Hematopoietic multipotent progenitor cell treated with erythropoietin and hydrocortisone succinate and interleukin-3 and kit ligand, for 4 days (in vitro differentiated cells): ENCODE data around the gene PKD1.

Experiments used
- DNase-seq: peaks from one replicate; pipeline ENCODE4 v3.0.0-alpha.2; 2015

The PKD1 gene

GRCh38 chr16:2070576-2071453 lies 64.9 kb downstream of the PKD1 start:
- DNase-seq: no peak

GRCh38 chr16:2066139-2066538 lies 69.6 kb downstream of the PKD1 start:
- DNase-seq: no peak

DNA sequence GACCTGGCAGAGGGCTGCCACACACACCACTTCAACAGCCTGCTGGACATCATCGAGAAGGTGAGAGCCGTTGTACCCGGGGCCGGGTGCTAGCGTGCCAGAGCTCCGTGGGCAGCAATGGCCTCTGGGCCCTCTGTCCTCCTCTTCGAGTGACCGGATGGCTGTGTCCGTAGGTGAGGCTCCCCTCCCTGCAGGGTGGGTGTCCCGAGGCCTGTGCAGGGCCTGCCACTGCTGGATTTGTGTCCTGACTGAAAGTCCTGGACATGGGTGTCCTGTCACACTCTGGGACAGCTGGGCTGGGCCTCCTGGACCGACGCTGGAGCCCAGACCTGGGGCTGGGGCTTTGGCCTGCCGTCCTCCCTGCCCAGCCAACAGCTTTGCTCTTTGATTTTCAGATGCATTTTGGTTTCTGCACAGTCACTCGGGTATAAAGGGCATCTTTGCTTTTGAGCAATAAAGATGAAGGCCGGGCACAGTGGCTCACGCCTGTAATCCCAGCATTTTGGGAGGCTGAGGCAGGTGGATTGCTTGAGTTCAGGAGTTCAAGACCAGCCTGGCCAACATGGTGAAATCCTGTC lies 71.2 kb downstream of the PKD1 start:
- DNase-seq: no peak

DNA sequence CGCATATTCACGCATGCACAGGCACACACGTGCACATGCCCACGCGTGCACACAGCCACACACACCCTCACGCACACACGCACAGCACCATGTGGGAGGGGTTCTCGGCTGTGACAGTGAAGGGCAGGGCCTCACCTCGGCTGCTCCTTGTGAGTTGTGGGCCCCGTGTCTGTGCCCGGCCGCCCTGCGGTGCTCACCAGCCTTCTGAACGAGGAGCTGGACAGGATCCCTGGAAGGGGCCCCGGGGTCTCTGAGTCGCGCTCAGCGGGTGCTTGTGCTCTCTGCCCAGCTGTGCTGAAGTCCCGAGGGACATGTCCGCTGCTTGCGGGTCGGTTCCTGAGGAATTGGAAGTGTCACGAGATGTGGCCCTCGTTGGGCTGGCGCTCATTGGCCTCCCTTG lies 71.8 kb downstream of the PKD1 start:
- DNase-seq: no peak

DNA sequence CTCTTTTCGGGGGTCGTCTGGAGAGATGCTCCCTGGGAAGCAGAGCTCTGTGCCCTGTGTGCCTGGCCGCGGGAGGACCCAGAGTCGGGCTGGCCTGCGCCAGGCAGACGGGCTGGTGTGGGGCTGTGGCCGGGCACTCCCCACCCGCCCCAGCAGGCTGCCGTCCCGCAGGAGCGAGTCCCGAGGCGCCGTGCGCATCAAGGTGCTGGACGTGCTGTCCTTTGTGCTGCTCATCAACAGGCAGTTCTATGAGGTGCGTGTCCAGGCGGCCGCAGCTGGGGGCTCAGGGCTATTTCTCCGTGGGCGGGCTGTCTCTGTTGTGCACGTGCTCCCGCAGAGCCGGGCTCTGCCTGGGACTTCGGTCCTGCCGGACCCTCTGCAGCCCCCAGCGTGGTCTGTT lies 72.9 kb downstream of the PKD1 start:
- no peak for DNase-seq

DNA sequence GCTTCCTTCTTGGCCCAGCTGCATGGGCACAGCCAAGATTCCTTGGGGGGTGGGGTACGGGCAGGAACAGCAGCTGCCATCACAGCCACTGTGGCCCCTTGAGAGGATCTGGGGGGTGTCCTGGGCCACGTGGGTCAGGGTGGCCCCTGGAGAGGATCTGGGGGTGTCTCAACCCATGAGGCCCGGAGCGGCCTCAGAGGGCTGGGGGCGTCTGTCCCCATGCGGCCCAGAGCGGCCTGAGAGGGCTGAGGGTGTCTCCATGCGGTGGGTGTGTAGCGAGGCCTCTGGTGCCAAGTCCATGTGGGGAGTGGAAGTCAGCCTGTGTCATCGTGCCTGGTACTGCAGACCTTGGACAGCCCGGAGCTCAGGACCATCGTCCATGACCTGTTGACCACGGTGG lies 74.2 kb downstream of the PKD1 start:
- no peak for DNase-seq

DNA sequence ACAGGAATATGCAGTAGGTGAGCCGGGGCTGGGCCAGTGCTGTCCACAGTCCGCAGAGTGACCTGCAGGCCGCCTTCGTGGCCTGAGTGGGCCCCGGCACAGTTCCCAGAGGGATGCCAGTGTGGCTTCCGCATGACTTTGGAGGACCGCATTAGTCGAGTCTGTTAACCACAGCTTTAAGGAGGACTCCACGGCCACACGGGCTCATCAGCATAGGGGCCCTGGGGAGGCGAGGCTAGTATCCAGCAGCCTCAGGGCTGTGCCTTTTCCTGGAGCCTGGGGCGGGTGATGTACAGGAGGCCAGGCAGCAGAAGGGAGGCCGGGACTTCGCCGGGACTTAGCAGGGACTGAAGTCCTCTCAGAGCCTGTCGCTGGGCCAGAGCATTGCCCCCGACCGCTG lies 74.7 kb downstream of the PKD1 start:
- DNase-seq: no peak

DNA sequence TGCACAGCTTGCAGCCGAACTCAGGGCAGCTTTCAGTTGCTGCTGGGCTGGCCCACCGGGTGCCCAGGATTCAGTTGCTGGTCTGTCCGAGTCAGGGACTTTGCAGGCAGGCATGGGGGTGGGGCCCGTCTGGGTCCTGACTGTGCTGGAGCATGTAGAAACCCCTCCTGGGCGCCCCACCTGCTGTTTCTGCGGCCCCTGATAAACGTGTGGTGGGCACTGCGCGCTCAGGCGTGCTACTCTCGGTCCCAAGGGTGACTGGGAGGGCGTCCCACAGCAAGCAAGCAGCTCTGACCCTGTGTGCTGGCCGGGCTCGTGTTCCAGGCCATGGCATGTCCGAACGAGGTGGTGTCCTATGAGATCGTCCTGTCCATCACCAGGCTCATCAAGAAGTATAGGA lies 75.4 kb downstream of the PKD1 start:
- no peak for DNase-seq

GRCh38 chr16:2058872-2059271 lies 76.8 kb downstream of the PKD1 start:
- DNase-seq: no peak

- no peak for DNase-seq
Observed at GRCh38 chr16:2058420-2058819, 77.3 kb downstream of the PKD1 start.

GRCh38 chr16:2057438-2057837 lies 78.3 kb downstream of the PKD1 start:
- DNase-seq: no peak

- peak; percentile 47 for DNase-seq
Observed at GRCh38 chr16:2056681-2057407, 78.9 kb downstream of the PKD1 start.

- DNase-seq: peak; percentile 25
Observed at GRCh38 chr16:2056077-2056476, 79.6 kb downstream of the PKD1 start.

DNA sequence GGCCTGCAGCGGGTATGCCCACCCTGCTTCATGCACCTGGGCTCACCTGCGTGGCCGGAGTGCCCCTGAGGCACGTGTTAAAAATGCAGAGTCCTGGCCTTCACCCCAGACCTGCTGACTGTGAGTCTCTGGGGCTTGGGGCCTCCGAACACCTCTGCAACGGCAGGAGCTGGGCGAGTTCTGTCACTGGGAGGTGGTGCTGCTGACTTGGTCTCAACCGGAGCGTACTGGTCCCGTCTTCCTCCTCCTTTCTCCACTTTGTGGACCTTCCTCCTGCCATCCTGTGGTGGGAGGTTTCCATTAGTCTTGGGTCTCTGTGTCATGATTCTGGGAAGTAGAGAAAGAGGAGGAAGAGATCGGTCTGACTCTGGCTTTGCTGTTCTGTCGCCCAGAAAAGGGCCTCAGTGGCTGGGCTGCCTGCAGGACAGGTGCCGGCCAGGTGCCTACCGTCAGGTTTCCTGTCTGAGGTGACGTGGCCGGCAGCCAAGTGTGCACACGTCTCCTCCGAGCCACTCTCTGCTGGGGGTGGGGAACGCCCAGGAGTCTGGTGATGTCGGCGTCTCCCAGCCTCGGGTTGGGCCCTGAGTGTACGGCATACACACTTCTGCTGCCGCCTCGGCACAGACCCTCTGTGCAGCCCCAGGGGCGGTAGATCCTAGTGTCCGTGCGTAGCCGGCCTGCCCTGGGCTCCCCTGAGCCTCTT lies 81.0 kb downstream of the PKD1 start:
- no peak for DNase-seq

DNA sequence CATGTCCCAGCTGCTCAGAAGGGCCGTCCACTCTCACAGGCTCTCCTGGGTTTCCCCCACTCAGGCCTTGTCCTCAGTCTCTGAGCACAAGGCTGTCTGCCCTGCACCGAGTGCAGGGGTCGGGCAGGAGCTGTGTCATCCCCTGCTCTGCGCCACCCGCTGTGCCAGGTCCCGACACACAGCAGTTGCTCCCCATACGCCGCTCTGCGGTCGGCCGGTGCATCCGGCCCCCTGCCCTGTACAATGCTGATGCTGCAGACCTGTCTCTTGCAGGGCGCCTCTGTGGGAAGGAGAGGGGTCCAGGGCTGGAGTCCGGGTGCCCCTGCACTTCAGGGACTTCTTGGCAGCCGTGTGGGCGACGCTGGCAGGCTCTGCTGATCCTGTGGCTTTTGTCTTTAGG lies 81.8 kb downstream of the PKD1 start:
- DNase-seq: no peak

DNA sequence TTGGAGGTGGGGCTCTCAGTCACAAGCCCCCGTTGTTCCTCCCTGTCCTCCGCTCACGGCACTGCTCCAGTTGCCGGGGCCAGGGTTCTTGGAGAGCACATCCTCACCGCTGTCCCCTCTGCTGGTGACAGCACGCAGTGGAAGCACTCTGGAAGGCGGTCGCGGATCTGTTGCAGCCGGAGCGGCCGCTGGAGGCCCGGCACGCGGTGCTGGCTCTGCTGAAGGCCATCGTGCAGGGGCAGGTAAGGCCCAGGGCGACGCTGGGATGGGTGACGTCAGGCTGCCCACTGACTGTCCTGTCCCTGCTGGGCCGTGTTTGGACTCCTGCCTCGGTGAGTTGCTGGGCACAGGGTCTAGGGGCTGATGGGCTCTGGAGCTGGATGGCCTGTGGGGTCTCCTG lies 82.5 kb downstream of the PKD1 start:
- no peak for DNase-seq

- DNase-seq: peak; percentile 36
Observed at GRCh38 chr16:2048116-2048543, 87.6 kb downstream of the PKD1 start.

DNA sequence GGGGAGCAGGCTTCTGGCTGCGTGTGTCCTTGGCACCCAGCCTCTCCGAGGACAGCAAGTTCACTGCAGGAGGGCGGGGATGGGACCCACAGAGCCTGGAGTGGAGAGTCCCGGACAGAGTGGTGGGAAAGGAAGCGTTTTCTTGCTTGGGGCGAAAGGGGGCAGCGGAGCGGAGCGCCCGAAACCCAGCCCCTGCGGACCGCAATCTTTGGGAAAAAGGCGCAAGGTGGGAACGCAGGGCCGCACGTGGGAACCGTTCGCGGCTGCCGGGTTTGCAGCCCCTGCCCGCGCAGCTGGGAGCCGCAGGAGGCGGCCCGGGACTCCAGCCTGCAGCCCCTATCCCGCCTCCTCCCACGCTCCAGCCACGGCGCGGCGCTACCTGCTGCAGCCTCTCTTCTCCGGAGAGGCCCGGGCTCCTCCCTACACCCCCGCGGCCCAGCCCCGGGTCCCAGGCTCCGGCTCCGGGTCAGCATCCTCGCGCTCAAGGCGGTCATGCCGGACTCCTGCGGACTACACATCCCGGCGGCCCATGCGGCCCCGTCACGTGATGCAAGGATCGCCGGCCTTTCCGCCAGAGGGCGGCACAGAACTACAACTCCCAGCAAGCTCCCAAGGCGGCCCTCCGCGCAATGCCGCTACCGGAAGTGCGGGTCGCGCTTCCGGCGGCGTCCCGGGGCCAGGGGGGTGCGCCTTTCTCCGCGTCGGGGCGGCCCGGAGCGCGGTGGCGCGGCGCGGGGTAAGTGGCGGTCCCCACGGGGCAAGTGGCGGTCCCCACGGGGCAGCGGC lies 88.2 kb downstream of the PKD1 start, which contains the start of the genes NTHL1 and TSC2:
NTHL1 (minus strand) TSS at position 505 of the 786 bp plus-strand sequence; CDS start at position 494, 11 bp downstream.
TSC2 (plus strand) TSS at position 656 of the 786 bp plus-strand sequence. CDS start 631 bp downstream, outside the sequence.
- peak; percentile 98 for DNase-seq

DNA sequence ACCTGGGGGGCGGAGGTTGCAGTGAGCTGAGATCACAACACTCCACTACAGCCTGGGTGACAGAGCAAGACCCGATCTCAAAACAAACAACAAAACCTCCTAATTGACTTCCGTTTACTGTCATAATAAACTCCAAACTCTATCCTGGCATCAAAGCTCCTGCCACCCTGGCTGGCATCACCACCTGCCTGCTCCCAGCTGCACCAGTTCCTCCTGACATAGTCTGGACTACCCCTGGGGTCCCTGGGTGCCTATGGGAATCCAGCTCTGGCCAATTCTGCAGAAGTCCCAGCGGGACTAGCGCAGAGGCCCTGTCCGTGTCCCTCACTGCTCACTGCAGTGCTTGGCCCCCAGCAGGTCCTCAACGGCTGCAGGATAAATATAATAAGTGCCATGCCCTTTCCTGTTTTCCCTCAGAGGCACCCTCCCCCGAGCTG lies 88.8 kb downstream of the PKD1 start:
- no peak for DNase-seq

DNA sequence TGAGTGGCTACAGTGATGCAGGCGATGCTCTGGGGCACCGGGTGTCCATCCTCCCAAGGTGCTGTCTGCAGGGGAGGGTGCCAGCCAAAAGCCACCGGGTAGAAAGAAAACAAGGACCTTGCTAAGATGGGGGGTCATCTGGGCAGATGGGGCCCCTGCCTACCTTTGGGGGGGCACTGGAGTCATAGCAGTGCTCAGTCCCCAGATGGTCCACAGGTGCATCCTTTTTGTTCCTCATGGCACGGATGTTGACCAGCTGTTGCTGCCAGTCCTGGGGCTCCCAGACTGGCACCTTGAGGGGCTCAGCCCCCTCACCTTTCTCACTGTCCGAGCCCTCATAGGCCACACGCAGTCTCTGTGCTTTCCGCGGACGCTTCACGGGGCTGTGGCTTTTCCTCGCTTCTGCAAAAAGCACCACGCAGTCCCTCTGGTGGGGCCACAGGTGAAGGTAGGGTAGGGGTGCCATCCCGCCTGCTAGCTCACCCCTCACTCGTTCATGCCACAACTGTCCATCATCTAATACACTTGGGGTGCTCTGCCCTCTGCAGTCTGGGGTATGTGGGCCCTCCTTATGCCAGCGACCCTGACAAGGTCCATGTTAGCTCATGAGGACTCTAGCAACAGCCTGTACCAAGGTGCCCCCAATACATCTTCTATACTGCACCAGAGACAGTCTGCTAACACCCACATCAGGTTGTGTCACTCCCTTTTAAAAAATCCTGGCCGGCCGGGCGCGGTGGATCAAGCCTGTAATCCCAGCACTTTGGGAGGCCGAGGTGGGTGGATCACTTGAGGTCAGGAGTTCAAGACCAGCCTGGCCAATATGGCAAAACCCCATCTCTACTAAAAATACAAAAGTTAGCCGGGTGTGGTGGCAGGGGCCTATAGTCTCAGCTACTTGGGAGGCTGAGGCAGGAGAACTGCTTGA lies 89.5 kb downstream of the PKD1 start:
- no peak for DNase-seq

- no peak for DNase-seq
Observed at GRCh38 chr16:2044541-2044940, 91.2 kb downstream of the PKD1 start.
